ENCODE data around the gene RCOR3. TPM values are rescaled to one million over a fixed set of nuclear protein-coding genes. Genes with fewer than 3 reads are reported as not detected.
A peak's percentile ranks its signal among the peaks of the same experiment; 100 is the strongest.

The RCOR3 gene
- total and polyA plus RNA-seq, 10 of the 15 experiments (the other 5 are each of a cell fraction or from before 2014, with no cell fraction given) = 8.0 to 55.0 (median 25.1) TPM

- TF ChIP-seq YY1 (IDR thresholded peaks at IDR 0.05; ENCODE audit: low read depth, low read length) = no peak
- TF ChIP-seq EP300 (IDR thresholded peaks at IDR 0.05; ENCODE audit: borderline replicate concordance in 1 of 2, control insufficient read depth in 1 of 2, low read depth in 2 of 2, low read length in 2 of 2) = no peak
- TF ChIP-seq SRF (IDR thresholded peaks at IDR 0.05; ENCODE audit: low read depth in 2 of 2, low read length in 2 of 2) = no peak
- no peak for TF ChIP-seq FOXK2 (IDR thresholded peaks at IDR 0.05)
- no peak for TF ChIP-seq CREB1 (IDR thresholded peaks at IDR 0.05; ENCODE audit: low read depth)
- no peak for TF ChIP-seq CHD4 (IDR thresholded peaks at IDR 0.05)
- TF ChIP-seq ELK1 (IDR thresholded peaks at IDR 0.05; ENCODE audit: low read depth, low read length) = no peak
- TF ChIP-seq ZNF274 (IDR thresholded peaks at IDR 0.05; ENCODE audit: insufficient read depth, insufficient read length) = no peak
Measured at GRCh38 chr1:211345719-211346118, 86.6 kb downstream of the RCOR3 start (continued).

- in situ Hi-C loops (cut with MboI) (no loop called here), intact Hi-C loops (cut with micrococcal nuclease; ENCODE audit: unreplicated experiment) (no loop called here)
- no peak overlapping the region for H3K9ac ChIP-seq (ENCODE audit: control insufficient read depth, insufficient read depth, low read length)
- ChIA-PET POLR2A (interaction anchor here (0.7 to 2.0 kb wide), 5 partner anchors 11 to 36 kb away, joined by 3 to 6 read pairs (median 4); partner anchors contain the start of gene TRAF5), RAD21 (ENCODE audit: unreplicated experiment) (interaction anchor here (1.0 to 2.2 kb wide), 5 partner anchors 9 to 36 kb away, joined by 3 to 13 read pairs (median 5); partner anchors contain the start of gene TRAF5), CTCF (interaction anchor here (0.6 to 2.6 kb wide), 11 partner anchors 9 to 255 kb away, joined by 3 to 22 read pairs (median 5); no protein-coding TSS in a partner anchor), SMC1A (ENCODE audit: uncharacterized antibody, unreplicated experiment) (interaction anchor here (0.6 to 3.2 kb wide), 9 partner anchors 9 to 50 kb away, joined by 3 to 21 read pairs (median 5); no protein-coding TSS in a partner anchor)
- no TSS peak for BruUV-seq (replicated peaks)
- H2AFZ ChIP-seq (ENCODE audit: control insufficient read depth, low read depth, low read length) = no peak overlapping the region
- no peaks in the 10 kb centered on the region for H3K27me3 ChIP-seq (replicated peaks in 1 of 2; ENCODE audit: control insufficient read depth in 2 of 2, insufficient read depth in 2 of 2, low read length in 1 of 2)
- no peaks in the 10 kb centered on the region for H4K20me1 ChIP-seq (ENCODE audit: control insufficient read depth, insufficient read depth)
- H3K27ac ChIP-seq (ENCODE audit: control insufficient read depth, insufficient read depth) = no peak overlapping the region
- H3K9me3 ChIP-seq (replicated peaks; ENCODE audit: control insufficient read depth, insufficient read depth, low read length) = peaks cover 8% of the 10 kb centered on the region; the same call in 2 of the 3 replicates
- ATAC-seq = peak; percentile 28; the same call in 2 of the 3 replicates
- no peak for DNase-seq (ENCODE audit: low read depth, low spot score)
- H3K79me2 ChIP-seq (ENCODE audit: control insufficient read depth, insufficient read depth, low read length) = peaks cover 15% of the 10 kb centered on the region
- H3K36me3 ChIP-seq (ENCODE audit: control insufficient read depth in 2 of 2, insufficient read depth in 2 of 2, low read length in 1 of 2) = peaks cover 0 to 2% of the 10 kb centered on the region in 2 experiments; a peak in 2 of 4 replicates
- no peak overlapping the region for H3K4me2 ChIP-seq (ENCODE audit: control insufficient read depth, insufficient read depth)
- no peak overlapping the region for H3K4me3 ChIP-seq
- FAIRE-seq = no peak
- no peaks in the 10 kb centered on the region for H3K4me1 ChIP-seq (ENCODE audit: control insufficient read depth, insufficient read depth, low read length)
- 96% methylated on average over 4 of the region's 4 CpGs for WGBS (ENCODE audit: insufficient coverage, insufficient replicate concordance, low lambda C conversion rate, missing lambda C conversion rate)
- TF ChIP-seq PBX3 (IDR thresholded peaks at IDR 0.05; ENCODE audit: insufficient replicate concordance, low read depth, low read length) = no peak
- TF ChIP-seq SUZ12 (IDR thresholded peaks at IDR 0.05; ENCODE audit: unreplicated experiment) = no peak
- no peak for TF ChIP-seq CBX5 (IDR thresholded peaks at IDR 0.05; ENCODE audit: low read depth)
- no peak for TF ChIP-seq CEBPB (IDR thresholded peaks at IDR 0.05; ENCODE audit: borderline replicate concordance in 1 of 2, low read depth in 2 of 2, low read length in 2 of 2)
- TF ChIP-seq MTA3 (IDR thresholded peaks at IDR 0.05; ENCODE audit: borderline replicate concordance, low read length) = no peak
- no peak for TF ChIP-seq NKRF (conservative IDR thresholded peaks at IDR 0.05)
- TF ChIP-seq EZH2 (IDR thresholded peaks at IDR 0.05; ENCODE audit: borderline replicate concordance, control insufficient read depth, low read depth, low read length) = no peak
- no peak for TF ChIP-seq RCOR1 (conservative IDR thresholded peaks at IDR 0.05; ENCODE audit: low read depth, low read length)
- TF ChIP-seq RAD21 (IDR thresholded peaks at IDR 0.05; ENCODE audit: insufficient read depth, low read depth, low read length) = no peak
Measured at GRCh38 chr1:211347077-211347844, 88.1 kb downstream of the RCOR3 start.

Data from GM12878 (cell line).